Measurements from ENCODE around the gene IP6K3.

IP6K3 gene

GRCh38 chr6:33685411-33686224 is 61.1 kb downstream of the IP6K3 start:
- TF ChIP-seq CTCF (IDR thresholded peaks at IDR 0.05; ENCODE audit: extremely low read depth, insufficient read depth, missing control alignments), result no peak
- in situ Hi-C loops (cut with MboI; ENCODE audit: low pct_unique_long_range_greater_than_20kb, low sequenced_read_pairs, unreplicated experiment), result no loop called here
- DNase-seq (ENCODE audit: low spot score), result no peak

- no peak for DNase-seq (ENCODE audit: low spot score)
- no peak for TF ChIP-seq CTCF (IDR thresholded peaks at IDR 0.05; ENCODE audit: extremely low read depth, insufficient read depth, missing control alignments)
- in situ Hi-C loops (cut with MboI; ENCODE audit: low pct_unique_long_range_greater_than_20kb, low sequenced_read_pairs, unreplicated experiment), result no loop called here
Measured at GRCh38 chr6:33684983-33685382, 61.7 kb downstream of the IP6K3 start.

DNA sequence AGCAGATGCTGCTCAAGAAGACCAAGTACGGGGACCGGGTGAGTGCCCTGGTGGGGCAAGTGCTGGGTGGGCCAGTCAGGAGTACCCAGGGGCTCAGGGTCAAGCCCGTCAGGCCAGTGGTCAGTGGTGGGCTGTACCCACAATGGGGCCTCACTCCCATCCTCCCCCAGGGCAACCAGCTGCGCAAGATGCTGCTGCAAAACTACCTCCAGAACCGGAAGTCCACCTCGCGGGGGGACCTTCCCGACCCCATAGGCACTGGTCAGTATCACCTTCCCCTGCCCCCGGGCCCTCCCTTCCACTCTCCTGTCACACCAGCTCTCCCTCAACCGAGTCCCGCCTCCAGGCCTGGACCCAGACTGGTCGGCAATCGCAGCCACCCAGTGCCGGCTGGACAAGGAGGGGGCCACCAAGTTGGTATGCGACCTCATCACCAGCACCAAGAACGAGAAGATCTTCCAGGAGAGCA is 62.2 kb downstream of the IP6K3 start:
- in situ Hi-C loops (cut with MboI; ENCODE audit: low pct_unique_long_range_greater_than_20kb, low sequenced_read_pairs, unreplicated experiment), result no loop called here
- no peak for TF ChIP-seq CTCF (IDR thresholded peaks at IDR 0.05; ENCODE audit: extremely low read depth, insufficient read depth, missing control alignments)
- no peak for DNase-seq (ENCODE audit: low spot score)

- TF ChIP-seq CTCF (IDR thresholded peaks at IDR 0.05; ENCODE audit: extremely low read depth, insufficient read depth, missing control alignments), result no peak
- in situ Hi-C loops (cut with MboI; ENCODE audit: low pct_unique_long_range_greater_than_20kb, low sequenced_read_pairs, unreplicated experiment), result no loop called here
- no peak for DNase-seq (ENCODE audit: low spot score)
Measured at GRCh38 chr6:33683576-33684427, 62.9 kb downstream of the IP6K3 start.

GRCh38 chr6:33683051-33683571 is 63.6 kb downstream of the IP6K3 start:
- DNase-seq (ENCODE audit: low spot score), result no peak
- no peak for TF ChIP-seq CTCF (IDR thresholded peaks at IDR 0.05; ENCODE audit: extremely low read depth, insufficient read depth, missing control alignments)
- in situ Hi-C loops (cut with MboI; ENCODE audit: low pct_unique_long_range_greater_than_20kb, low sequenced_read_pairs, unreplicated experiment), result no loop called here

GRCh38 chr6:33682341-33682740 is 64.4 kb downstream of the IP6K3 start:
- TF ChIP-seq CTCF (IDR thresholded peaks at IDR 0.05; ENCODE audit: extremely low read depth, insufficient read depth, missing control alignments), result no peak
- in situ Hi-C loops (cut with MboI; ENCODE audit: low pct_unique_long_range_greater_than_20kb, low sequenced_read_pairs, unreplicated experiment), result no loop called here
- DNase-seq (ENCODE audit: low spot score), result no peak

Data from GM13977 (cell line).